HG03196 (cell line): ENCODE data around the gene ZBTB18.

Experiments
- ATAC-seq: cut with Tn5 transposase; IDR thresholded peaks from one replicate; pipeline ENCODE4 v1.9.1; 2021; ENCODE audit not compliant: unreplicated experiment

The ZBTB18 gene

DNA sequence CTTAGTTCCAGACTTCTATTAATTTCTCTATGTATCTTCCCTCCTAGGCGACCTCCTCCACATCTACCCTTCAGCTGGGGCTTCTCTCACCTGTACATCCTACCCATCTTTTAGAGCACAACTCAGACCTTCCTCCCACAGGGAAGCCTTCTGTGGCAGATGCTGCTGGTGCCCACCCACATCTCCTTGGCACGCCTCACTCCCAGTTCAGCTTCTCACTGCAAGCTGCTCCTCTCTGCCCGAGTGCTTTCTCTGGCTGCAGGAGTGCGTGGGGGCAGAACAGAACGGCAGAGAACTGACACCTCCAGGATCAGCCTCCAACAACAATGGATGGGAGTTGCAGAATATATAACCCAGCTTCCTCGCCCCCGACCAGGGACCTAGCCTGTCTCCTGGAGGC, 36.5 kb downstream of the ZBTB18 start:
- ATAC-seq: no peak

DNA sequence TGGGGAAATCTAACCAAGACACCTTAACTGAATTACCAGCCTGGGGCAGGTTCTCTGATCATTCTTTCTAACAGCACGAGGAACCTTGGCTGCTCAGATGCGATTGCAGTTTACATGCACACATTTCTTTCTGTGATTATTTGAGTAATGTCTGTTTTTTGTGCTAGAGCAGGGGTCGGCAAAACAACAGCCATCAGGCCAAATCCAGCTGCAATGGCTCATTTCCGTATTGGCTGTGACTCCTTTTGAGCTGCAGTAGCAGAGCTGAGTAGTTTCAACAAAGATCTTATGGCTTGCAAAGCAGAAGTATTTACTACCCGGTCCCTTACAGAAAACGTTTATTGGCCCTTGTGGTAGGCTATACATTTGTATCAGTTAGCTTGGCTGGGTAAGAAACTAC, 37.1 kb downstream of the ZBTB18 start:
- ATAC-seq: no peak

DNA sequence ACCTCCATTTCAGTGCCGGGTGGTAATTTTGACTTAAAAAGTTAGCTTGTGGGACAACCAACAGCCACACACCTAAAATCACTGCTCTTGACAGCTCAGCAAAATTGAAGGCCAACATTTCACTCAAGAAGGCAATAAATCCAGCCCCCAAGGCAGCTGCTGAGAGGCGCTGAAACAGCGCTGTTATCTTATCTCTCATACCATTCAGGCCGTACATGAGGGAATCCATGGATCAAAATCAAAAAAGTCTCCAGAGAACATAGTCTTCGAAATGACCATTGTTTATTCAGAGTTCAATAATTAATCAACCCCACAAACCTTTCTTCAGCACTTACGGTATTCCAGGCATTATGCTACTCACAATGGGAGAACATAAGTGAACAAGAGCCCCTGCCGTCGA, 38.5 kb downstream of the ZBTB18 start:
- no peak for ATAC-seq

DNA sequence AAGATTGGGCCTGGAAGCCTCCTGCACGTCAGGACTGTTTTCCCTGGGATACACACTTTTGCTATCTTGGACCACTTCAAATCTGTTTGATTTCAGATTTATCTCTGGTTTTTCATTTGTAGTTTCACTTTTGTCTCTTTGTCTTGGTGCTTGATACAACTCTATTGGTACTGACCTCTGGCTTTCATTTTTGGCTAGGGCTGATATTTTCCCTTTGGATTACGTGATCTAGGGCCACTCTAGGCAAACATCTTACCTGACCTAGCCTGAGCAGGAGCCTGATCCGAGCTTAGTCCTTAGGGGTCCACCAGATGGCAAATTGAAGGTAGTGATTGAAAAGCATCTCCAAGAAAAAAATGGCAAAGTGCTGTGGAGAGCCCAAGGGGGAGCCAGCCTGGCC, 39.6 kb downstream of the ZBTB18 start:
- ATAC-seq: no peak

DNA sequence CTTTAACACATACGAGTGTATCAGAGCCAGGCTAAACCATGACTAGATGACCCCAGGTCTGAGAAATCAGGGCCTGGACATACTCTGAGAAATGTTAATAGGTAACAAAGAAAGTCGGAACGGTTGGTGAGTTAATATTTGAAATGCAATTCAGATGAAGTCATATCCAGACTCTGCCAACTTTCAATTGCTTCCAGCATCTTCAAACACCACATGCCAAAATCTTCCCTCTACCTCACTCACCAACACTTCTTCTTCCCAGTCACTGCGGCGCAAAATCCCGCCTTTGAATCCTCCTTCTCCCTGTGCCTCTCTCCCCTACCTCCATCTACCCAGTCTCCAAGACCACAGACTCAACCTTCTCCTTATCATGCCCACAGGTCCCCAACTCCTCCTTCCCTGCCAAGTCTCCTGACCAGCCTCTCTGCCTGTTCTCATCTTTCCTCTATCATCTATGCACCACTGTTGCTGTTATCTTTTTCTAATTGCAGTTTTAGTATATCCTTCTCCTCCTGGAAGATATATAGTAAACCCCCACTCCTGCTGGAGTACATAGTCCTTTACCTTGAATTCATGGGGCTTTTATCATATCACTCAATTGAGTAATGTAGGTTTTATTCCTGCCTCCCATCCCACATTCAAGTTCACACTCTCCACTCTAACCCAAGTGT, 41.3 kb downstream of the ZBTB18 start:
- no peak for ATAC-seq

DNA sequence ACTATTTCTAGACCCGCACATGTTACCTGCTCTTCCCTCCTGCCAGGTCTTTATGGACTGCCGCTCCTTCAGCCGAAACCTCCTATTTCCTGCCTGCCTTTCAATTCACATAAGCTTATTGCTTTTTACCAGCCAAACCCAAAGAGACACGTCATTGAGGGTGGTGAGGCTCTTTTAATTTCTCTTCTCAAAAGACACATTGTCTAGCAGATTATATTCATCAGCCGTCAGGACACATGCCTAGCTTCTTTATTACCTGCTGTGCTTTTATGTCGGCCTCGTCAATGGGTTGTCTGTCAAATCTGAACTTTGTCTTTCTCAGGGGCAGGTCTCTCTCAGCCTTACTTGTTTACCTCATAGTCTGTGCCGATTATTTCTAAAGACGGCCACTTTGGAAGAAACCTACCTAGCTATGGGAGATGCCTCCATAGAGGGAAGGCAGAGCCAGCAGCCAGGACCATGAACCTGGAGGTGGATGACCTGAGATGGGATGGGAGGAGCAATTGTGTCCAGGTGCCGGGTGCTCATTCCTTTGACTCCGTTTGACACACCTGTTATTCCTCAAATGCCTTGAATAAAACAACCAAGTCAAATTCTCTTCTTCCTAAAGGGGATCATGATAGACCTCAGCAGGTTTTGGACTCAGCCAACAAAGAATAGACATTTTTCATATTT, 42.0 kb downstream of the ZBTB18 start:
- no peak for ATAC-seq

DNA sequence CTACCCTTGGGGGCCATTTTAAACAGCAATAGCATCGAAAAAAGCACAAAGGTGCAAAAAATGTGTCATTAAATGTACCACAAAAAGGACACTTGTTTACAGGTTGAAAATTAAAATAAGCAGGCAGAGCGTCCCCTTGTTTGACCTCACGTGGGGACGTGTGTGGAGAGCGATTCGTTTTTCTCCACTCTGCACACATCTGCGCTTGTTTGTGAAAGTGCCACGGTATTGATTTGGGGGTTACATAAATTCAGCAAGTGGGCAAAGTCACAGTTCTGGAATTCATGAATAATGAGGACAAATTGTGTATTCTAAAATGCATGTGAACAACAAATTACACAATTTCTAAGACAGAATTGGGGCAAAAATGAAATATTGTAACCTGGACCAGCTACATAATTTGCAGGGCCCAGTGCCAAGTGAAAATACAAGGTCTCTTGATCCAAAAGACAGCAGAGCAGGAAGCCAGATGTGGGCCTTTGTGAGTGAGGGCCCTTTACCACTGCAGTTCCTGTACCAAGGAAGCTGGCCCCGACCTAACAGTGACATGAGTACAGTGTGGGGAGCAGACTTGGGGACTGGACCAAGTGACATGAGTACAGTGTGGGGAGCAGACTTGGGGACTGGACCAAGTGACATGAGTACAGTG, 43.9 kb downstream of the ZBTB18 start:
- no peak for ATAC-seq

DNA sequence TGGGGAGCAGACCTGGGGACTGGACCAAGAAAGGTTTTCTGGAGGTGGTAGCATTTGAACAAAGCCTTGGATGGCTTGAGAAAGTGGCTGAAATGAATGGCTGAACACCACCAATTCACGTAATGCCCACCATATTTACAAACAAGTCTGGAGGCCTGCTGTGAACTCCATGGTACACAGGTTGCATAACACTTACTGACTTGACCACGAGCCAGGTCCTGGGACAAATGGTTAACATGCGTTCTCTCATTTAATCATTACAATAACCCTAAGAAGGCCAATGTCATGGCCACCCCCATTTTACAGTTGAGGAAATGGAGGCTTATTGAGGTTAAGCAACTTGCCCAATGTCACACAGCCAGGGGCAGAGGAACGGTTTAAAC, 44.4 kb downstream of the ZBTB18 start:
- ATAC-seq: no peak

DNA sequence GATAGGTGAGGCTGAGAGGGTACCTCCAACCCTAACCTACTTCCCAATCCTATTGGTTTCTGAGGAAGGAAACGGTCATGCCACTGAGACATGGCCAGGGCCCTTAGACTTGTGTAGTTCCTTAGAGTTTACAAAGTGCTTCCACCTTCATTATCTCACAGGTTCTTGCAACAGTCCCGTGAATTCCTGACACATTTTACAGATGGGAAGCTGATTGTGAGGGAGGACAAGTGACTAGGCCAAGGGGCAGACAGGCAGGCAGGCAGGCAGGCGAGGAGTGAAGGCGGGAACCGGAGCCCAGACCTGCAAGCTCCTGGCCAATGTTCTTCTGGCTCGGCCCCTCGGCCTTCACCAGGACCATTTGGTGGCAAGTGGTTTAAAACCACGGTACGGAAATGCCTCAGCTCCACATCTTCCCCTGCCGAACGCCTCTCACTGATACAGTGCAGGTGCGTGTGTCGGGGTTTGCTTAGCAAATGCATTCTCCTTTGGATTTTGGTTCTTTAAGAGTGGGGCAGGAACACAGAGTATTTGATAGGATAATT, 45.1 kb downstream of the ZBTB18 start:
- ATAC-seq: no peak

DNA sequence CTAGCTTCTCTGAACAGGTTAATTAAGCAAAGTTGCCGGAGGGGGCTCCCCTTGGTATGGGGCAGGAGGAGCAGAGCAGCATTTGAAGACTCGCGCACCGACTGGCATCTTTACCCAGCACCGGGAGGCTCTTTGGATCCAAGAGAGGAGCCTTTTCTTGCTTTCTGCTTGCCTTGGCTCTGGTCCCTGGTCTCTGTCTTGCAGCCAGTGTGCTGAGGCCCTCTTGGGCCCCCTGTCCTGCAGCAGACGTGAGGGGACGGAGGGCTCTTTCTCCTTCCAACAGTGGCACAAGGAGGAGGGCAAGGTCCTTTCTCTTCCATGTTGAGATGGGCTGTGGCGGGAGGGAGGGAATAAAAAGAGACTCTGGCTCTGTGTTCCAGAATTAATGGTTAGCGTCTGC, 45.6 kb downstream of the ZBTB18 start:
- no peak for ATAC-seq

DNA sequence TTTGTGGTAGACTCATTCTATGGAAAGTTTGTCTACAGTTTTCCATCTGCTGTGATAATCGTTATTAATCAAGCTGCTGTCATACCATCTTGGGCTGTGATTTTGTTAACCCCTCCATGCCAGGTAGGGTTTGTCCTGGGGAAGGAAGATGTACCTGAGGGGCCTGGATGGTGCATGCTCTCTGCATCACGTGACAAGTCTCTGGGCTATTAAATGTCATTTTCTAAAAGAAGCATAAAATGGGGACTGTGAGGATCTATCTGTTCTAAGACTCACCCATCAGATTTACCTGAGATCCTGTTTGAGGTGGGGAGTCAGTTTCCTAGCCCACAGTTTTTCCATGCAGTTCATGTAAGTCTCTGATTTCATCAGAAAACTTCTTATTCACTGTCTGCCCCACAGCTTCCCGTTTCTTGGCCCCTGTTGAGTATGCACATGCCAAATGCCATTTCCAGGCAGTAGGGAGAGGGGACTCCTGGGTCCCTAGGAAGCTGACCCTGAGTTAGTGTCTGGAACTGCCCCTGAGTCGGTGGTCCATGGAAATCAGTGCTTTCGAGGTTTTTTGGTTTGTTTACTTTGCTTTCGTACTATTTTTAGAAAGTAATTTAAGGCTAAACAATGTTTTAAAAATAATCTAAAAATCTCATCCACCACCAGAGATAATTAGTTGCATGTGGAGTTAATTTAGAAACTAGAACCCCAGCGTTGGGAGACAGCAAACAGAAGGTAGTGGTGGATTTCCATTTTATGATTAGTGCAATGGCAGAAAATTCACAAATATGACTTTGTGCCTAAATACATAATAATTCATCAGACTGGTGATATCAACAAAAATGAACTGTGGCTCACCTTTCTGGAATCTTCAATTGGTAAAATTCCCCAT, 46.7 kb downstream of the ZBTB18 start:
- no peak for ATAC-seq

DNA sequence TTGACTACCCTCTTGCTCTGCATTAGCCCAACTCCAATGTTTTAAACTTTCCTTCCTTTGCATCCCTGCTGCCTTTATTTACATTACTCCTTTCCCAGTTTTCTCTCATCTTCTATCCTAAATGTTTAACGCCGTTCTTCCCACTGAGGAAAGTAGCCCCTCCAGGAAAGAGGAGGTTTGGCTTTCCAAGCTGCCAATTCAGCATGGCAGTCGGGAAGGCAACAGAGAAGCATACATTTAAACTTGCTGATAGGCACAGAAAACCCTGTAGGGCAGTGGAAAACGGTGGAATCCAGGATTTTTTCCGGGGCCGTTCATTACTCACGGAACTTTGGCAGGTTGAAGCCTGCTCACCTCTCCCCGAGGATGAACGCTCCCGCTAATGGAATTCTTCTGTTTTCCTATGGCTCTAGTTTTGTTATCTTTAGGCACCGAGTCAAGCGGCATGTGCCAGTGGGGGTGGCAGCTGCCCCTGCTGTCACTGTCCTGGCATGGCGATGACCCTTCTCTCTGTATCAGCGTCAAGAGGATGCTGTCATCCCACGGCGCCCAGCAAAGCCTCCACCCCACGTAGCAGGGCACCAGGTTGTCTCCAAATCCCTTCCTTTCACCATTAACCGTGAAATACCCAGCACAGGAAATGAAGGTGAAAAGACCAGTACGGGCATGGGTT, 48.3 kb downstream of the ZBTB18 start:
- no peak for ATAC-seq

DNA sequence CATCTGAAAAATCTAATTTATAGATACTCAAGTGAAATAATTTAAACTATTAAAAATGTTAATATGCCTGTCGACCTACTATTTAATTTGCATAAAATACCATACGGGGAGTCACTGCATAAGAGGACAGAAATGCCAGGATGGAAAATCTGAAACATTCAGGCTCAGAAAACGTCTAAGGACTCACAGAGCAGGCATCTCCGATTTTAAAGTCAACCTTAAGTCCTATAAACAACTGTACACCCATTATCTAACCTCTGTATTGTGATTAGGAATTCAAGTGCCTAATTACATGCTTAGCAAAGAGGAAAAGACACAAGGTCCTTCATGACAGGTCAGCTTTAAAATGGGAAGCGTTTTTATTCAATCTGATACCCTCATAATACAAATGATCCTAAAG, 49.2 kb downstream of the ZBTB18 start:
- no peak for ATAC-seq

DNA sequence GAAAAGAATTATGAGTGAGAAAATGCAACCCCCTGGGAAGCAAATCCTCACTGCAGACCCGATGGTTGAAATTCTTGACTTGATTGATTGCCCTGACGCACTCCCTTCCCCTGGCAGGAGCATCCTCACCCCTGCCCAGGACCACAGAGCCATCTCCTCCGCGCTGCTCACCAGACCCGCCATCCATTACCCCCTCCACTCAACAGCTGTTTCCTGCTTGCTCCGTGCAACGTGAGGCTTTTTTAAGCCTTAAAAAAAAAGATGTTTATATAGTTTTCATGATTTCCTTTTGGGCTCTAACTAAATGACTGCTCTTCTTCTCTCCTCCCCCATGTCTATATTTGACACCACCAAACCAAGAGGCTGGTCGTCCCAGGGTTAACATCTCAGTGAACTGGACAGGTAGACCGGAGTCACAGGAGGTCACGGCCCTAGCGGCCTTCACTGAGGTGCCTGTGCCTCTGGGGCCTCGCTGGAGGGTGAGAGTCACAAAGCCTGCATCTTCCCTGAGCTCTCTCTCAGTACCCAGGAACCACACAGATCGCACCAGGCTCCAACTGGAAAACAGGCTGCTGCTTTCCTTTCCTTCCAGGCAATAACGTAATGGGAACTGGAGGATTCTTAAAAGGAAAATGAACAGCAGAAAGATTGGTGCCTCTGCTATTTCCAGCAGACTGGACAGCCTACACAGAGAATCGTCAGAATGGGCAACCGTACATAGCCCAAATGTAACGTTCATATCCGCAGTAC, 49.8 kb downstream of the ZBTB18 start:
- no peak for ATAC-seq

DNA sequence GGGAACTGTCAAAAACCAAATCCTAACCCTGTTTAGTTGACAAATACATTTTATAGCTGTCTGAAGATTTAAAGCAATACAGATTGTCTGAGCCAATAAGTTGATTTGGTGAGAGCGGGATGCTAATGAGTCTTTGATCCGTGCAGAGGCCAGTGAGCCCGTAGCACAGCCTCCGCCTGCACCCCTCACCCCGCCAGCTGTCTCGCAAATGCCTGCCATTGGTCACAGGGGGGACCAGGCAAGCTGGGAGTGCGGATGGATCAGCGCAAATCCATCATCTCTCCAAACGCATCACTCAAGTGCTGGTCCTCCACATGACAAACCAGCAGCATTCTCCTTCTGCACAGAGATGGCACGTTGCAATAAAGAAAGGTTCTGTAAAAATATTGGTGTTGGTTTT, 51.0 kb downstream of the ZBTB18 start:
- no peak for ATAC-seq

DNA sequence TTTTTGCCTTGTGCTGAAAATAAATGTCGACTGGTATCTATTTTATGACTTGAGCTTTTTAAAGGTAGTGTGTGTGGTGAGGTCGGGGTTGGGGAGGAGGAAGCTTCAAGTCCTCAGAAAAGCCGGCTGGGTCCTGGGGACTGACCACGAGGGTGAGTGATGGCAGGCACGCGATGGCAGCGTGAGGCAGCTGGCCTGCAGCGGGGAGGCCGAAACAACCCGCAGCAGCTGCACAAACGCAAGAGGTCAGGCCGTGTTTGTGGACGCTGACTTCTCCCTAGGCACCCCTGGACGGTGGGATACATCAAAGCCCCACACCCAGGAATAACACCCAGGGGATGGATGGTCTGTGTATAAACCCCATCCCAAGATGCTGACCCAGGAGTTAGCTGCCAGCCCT, 51.4 kb downstream of the ZBTB18 start:
- ATAC-seq: no peak

DNA sequence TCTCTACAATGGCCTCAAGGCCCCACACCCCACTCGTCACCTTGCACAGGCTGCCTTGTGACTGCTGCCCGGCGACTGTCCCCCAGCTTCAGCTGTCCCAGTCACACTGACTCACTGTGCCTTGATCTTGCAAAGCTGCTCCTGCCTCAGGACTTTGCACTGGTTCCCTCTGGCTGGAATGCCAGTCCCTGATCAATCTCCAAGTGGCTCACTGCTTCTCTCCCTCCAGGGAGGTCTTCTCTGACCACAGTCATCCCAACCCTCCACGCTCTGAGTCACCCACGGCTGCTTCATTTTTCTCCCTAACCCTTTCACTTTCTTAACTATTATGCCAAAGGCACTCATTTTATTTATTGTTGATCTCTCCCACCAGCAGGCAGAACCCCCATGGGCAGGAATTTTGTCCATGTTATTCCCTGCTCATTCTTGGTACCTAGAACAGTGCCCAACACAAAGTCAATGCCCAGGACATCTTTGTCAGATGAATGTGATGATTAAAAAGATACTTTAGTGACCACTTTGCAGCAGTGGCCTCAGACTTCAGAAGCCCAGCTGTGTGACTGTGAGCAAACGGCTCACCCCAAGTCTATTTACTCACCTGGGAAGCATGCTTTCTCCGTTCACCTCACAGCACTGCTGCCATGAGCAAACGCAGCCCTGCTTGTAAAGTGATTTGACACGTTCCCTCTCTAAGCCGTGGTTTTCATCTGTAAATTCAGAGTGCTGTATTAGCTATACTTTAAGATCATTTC, 53.4 kb downstream of the ZBTB18 start:
- no peak for ATAC-seq

DNA sequence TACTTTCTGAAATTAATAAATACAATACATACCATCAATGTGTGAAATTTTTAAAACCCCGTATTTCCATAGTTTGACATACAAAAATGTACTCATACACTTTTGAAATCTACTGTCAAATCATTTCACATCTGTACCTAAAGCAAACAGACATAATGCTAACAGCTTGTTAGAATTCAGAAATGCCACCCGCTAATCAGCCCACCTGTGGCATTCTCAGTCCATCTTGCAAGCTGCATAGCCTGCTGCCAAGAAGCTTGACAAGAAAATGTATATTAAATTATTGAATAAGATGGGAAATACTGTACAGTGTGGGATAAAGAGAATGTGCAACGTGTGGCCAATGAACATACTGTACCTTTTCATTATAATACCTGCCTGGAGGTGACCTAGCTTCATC, 55.1 kb downstream of the ZBTB18 start:
- ATAC-seq: no peak
